Measurements from ENCODE around the gene LYRM2. TPM values are rescaled to one million over a fixed set of nuclear protein-coding genes. Genes with fewer than 3 reads are reported as not detected.
"Not testable (repeated sequence)": the region's sequence is repeated elsewhere in the genome, so short reads cannot be mapped to it uniquely, and the experiment has no call there.

The LYRM2 gene
- total and polyA plus RNA-seq, 2 experiments from 2014 or later, result 38.5 to 66.3 TPM

DNA sequence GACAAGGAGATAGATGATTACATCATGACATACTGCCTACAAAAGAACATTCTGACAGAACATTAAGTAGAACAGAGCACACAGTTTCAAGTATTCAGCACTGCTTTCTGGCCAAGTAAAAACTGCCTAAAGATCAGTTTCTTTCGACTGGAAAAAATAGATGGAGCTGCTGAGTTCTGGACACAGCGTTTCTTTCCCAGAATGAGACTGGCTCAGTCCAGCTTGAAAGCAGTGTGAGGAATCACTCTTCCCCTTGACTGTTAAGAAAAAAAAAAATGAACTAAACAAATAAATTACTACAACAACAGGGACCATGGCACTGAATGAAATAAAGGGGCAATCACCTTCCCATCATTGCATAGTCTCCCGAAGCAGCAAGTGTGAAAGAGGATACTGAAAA, 4.4 kb upstream of the LYRM2 start:
- no peaks in the 10 kb centered on the region for H4K20me1 ChIP-seq (ENCODE audit: insufficient read depth, poor library complexity, severe bottlenecking)
- H3K36me3 ChIP-seq (replicated peaks; ENCODE audit: insufficient read depth, low read depth), result no peaks in the 10 kb centered on the region
- H3K9me3 ChIP-seq (ENCODE audit: low read depth), result no peaks in the 10 kb centered on the region
- no peak overlapping the region for H3K27ac ChIP-seq
- H2AFZ ChIP-seq, result no peak overlapping the region
- no peak for DNase-seq (ENCODE audit: low spot score)
- WGBS (ENCODE audit: low lambda C conversion rate, missing lambda C conversion rate), result 97% methylated on average over 3 of the region's 3 CpGs
- TF ChIP-seq CTCF (IDR thresholded peaks at IDR 0.05; ENCODE audit: poor library complexity), result no peak
- no peak for TF ChIP-seq EZH2 (IDR thresholded peaks at IDR 0.05; ENCODE audit: borderline replicate concordance)
- no peak for TF ChIP-seq EZH2phosphoT487 (IDR thresholded peaks at IDR 0.05; ENCODE audit: low read depth, severe bottlenecking, unreplicated experiment)
- H3K4me1 ChIP-seq (ENCODE audit: insufficient read depth), result peaks cover 5% of the 10 kb centered on the region
- no peaks in the 10 kb centered on the region for H3K27me3 ChIP-seq
- no peak overlapping the region for H3K4me2 ChIP-seq
- no peak overlapping the region for H3K4me3 ChIP-seq
- peaks cover 17% of the 10 kb centered on the region for H3K79me2 ChIP-seq
- H3K9me2 ChIP-seq (replicated peaks; ENCODE audit: insufficient read depth), result no peaks in the 10 kb centered on the region

DNA sequence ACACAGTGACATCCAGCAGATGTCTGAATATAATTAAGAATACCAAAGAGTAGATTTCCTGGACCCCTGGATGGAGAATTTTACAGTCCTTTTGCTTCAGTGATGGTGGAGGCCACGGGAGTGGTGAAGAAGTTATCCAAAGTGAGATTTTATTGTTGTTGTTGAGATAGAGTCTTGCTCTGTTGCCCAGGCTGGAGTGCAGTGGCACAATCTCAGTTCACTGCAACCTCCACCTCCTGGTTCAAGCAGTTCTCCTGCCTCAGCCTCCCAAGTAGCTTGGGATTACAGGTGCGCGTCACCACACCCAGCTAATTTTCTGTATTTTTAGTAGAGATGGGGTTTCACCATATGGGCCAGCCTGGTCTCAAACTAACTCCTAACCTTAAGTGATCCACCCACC, 3.0 kb upstream of the LYRM2 start:
- not testable (repeated sequence) for H3K9me3 ChIP-seq (ENCODE audit: low read depth); H3K27ac ChIP-seq; H4K20me1 ChIP-seq (ENCODE audit: insufficient read depth, poor library complexity, severe bottlenecking); H3K4me3 ChIP-seq; H3K36me3 ChIP-seq (replicated peaks; ENCODE audit: insufficient read depth, low read depth); H2AFZ ChIP-seq; H3K27me3 ChIP-seq; DNase-seq (ENCODE audit: low spot score); H3K9me2 ChIP-seq (replicated peaks; ENCODE audit: insufficient read depth); H3K4me2 ChIP-seq
- peaks cover 14% of the 10 kb centered on the region for H3K4me1 ChIP-seq (ENCODE audit: insufficient read depth)
- H3K79me2 ChIP-seq, result peaks cover 27% of the 10 kb centered on the region
- WGBS (ENCODE audit: low lambda C conversion rate, missing lambda C conversion rate), result 93% methylated on average over 3 of the region's 3 CpGs

DNA sequence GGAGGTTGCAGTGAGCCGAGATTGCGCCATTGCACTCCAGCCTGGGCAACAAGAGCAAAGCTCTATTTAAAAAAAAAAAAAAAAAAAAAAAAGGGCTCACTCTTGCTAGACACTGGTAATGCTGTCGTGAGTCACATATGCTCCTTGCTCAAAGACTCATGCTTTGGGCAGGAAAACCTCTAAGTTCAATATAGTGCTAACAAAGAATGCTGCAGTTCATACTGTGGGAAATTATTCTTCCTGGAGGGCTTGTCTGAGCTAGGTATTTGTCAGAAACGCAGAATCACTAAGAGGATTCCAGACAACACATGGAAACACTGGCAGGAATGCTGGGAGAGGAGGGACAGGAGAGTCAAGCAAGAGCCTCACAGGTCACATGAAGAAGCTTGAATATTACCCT, 2.3 kb upstream of the LYRM2 start:
- Histone ChIP-seq H3K27ac (no peak overlapping the region), H2AFZ (no peak overlapping the region), H3K4me3 (no peak overlapping the region), H3K79me2 (peaks cover 27% of the 10 kb centered on the region), H3K36me3 (replicated peaks; ENCODE audit: insufficient read depth, low read depth) (peaks cover 3% of the 10 kb centered on the region), H3K4me1 (ENCODE audit: insufficient read depth) (peaks cover 14% of the 10 kb centered on the region), H3K4me2 (no peak overlapping the region), H3K9me2 (replicated peaks; ENCODE audit: insufficient read depth) (no peaks in the 10 kb centered on the region), H4K20me1 (ENCODE audit: insufficient read depth, poor library complexity, severe bottlenecking) (no peaks in the 10 kb centered on the region), H3K9me3 (ENCODE audit: low read depth) (no peaks in the 10 kb centered on the region), H3K27me3 (no peaks in the 10 kb centered on the region)
- no peak for TF ChIP-seq EZH2phosphoT487 (IDR thresholded peaks at IDR 0.05; ENCODE audit: low read depth, severe bottlenecking, unreplicated experiment)
- TF ChIP-seq CTCF (IDR thresholded peaks at IDR 0.05; ENCODE audit: poor library complexity), result no peak
- no peak for TF ChIP-seq EZH2 (IDR thresholded peaks at IDR 0.05; ENCODE audit: borderline replicate concordance)
- no peak for DNase-seq (ENCODE audit: low spot score)
- 92% methylated on average over 4 of the region's 4 CpGs for WGBS (ENCODE audit: low lambda C conversion rate, missing lambda C conversion rate)

- no peaks in the 10 kb centered on the region for H3K9me3 ChIP-seq (ENCODE audit: low read depth)
- TF ChIP-seq EZH2 (IDR thresholded peaks at IDR 0.05; ENCODE audit: borderline replicate concordance) (no peak), CTCF (IDR thresholded peaks at IDR 0.05; ENCODE audit: poor library complexity) (no peak), EZH2phosphoT487 (IDR thresholded peaks at IDR 0.05; ENCODE audit: low read depth, severe bottlenecking, unreplicated experiment) (no peak)
- peaks cover 27% of the 10 kb centered on the region for H3K79me2 ChIP-seq
- 22% methylated on average over 7 of the region's 7 CpGs for WGBS (ENCODE audit: low lambda C conversion rate, missing lambda C conversion rate)
- H3K27ac ChIP-seq, result peak overlapping the region; percentile 96
- H3K27me3 ChIP-seq, result no peaks in the 10 kb centered on the region
- H3K4me1 ChIP-seq (ENCODE audit: insufficient read depth), result peaks cover 17% of the 10 kb centered on the region
- no peaks in the 10 kb centered on the region for H3K9me2 ChIP-seq (replicated peaks; ENCODE audit: insufficient read depth)
- no peaks in the 10 kb centered on the region for H4K20me1 ChIP-seq (ENCODE audit: insufficient read depth, poor library complexity, severe bottlenecking)
- H3K4me3 ChIP-seq, result peak overlapping the region; percentile 64
- peak; percentile 22 for DNase-seq (ENCODE audit: low spot score)
- peaks cover 3% of the 10 kb centered on the region for H3K36me3 ChIP-seq (replicated peaks; ENCODE audit: insufficient read depth, low read depth)
- H2AFZ ChIP-seq, result peak overlapping the region; percentile 75
- H3K4me2 ChIP-seq, result peak overlapping the region; percentile 81
Observed at GRCh38 chr6:89637960-89638319, 607 bp downstream of the LYRM2 start.

DNA sequence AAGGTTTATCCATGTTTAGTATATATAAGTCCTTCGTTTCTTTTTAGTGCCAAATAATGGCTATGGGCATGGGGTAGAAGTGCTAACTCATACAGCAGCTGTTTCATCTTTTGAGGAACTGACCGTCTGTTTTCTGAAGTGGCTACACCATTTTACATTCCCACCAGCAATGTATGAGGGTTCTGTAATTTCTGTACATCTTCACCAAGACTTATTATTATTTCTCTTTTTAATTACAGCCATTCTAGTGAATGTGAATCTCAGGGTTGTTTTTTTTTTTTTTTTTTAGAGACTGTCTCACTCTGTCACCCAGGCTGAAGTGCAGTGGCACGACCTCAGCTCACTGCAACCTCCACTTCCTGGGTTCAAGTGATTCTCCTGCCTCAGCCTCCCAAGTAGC, 2.1 kb downstream of the LYRM2 start:
- not testable (repeated sequence) for DNase-seq (ENCODE audit: low spot score); H3K36me3 ChIP-seq (replicated peaks; ENCODE audit: insufficient read depth, low read depth); H3K4me3 ChIP-seq; H2AFZ ChIP-seq; H3K9me2 ChIP-seq (replicated peaks; ENCODE audit: insufficient read depth); H3K4me2 ChIP-seq; H3K9me3 ChIP-seq (ENCODE audit: low read depth); H3K27ac ChIP-seq; H3K27me3 ChIP-seq; H4K20me1 ChIP-seq (ENCODE audit: insufficient read depth, poor library complexity, severe bottlenecking)
- H3K4me1 ChIP-seq (ENCODE audit: insufficient read depth), result peaks cover 17% of the 10 kb centered on the region
- H3K79me2 ChIP-seq, result peaks cover 27% of the 10 kb centered on the region
- WGBS (ENCODE audit: low lambda C conversion rate, missing lambda C conversion rate), result 95% methylated on average over 3 of the region's 3 CpGs

Data from hepatocyte (in vitro differentiated cells).